ENCODE results near the gene NEDD9.

DNA sequence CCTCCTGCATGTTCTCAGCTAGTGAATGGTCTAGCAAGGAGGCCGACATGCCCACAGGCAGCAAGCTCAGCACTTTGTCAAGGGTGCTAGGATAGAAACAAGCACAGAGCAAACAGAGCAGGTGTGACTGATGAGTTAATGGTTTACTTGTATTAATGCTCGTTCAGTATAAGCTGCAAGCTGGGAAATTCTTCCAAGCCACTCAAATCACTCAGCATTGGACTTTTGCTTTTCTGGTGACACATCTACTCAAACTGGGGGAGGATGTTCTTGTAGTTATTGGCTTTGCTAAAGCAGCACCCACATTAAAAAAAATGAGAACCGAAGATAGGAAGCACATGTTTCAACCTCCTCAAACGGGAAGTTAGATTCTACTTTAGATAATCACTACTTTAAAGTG, 43.1 kb upstream of the NEDD9 start:
- TF ChIP-seq CTCF (conservative IDR thresholded peaks at IDR 0.05), result no peak
- no peak for TF ChIP-seq ZFX (IDR thresholded peaks at IDR 0.05)
